Liver (tissue), 9 donors: Measurements from ENCODE around the gene PEX7. TPM values are rescaled to one million over a fixed set of nuclear protein-coding genes. Genes with fewer than 3 reads are reported as not detected.

Experiments used
- DNase-seq: peaks from one replicate; pipeline ENCODE4 v3.0.0-alpha.2; 2017; ENCODE audit warnings: low spot score
- H3K27ac ChIP-seq, 2 donors: one replicate each; pipeline ENCODE4 v1.7.0; 2013; ENCODE audit warnings: inconsistent platforms in 2 of 2, low read length in 2 of 2, control low read depth in 1 of 2, low read depth in 1 of 2, mild to moderate bottlenecking in 1 of 2
- H3K27me3 ChIP-seq, 4 donors: one replicate each; pipeline versions ENCODE4 v1.6.1 to v1.7.0; 2013; ENCODE audit warnings: low read length in 3 of 4, inconsistent platforms in 1 of 4, mild to moderate bottlenecking in 1 of 4, moderate library complexity in 1 of 4; ENCODE audit not compliant: control insufficient read depth in 4 of 4, insufficient read depth in 4 of 4
- H3K36me3 ChIP-seq, 4 donors: one replicate each; pipeline versions ENCODE4 v1.6.1 to v1.7.0; 2013; ENCODE audit warnings: low read length in 3 of 4, mild to moderate bottlenecking in 3 of 4, low read depth in 1 of 4, moderate library complexity in 1 of 4; ENCODE audit not compliant: control insufficient read depth in 4 of 4, insufficient read depth in 3 of 4
- H3K4me1 ChIP-seq, 4 donors: one replicate each; pipeline versions ENCODE4 v1.6.1 to v1.7.0; 2013; ENCODE audit warnings: low read length in 3 of 4, mild to moderate bottlenecking in 3 of 4, moderate library complexity in 1 of 4; ENCODE audit not compliant: control insufficient read depth in 4 of 4, insufficient read depth in 4 of 4
- H3K4me3 ChIP-seq, 3 donors: one replicate each; pipeline versions ENCODE4 v1.6.1 to v1.7.0; 2013; ENCODE audit warnings: low read length in 3 of 3, control low read depth in 1 of 3, low read depth in 1 of 3, mild to moderate bottlenecking in 1 of 3
- H3K9ac ChIP-seq, 2 donors: one replicate each; pipeline ENCODE4 v1.7.0; 2013; ENCODE audit warnings: low read length in 2 of 2, mild to moderate bottlenecking in 2 of 2, moderate library complexity in 2 of 2, control low read depth in 1 of 2, low read depth in 1 of 2
- H3K9me3 ChIP-seq, 4 donors: one replicate each; pipeline versions ENCODE4 v1.6.1 to v1.7.0; 2013; ENCODE audit warnings: low read length in 3 of 4; ENCODE audit not compliant: control insufficient read depth in 4 of 4
- ATF3 ChIP-seq: IDR thresholded peaks from 2 replicates; pipeline ENCODE4 v1.6.1; 2016; ENCODE audit warnings: antibody characterized with exemption
- CTCF ChIP-seq: fragments of 150-350 bp; IDR thresholded peaks from 2 replicates; pipeline ENCODE4 v1.5.1; 2017; ENCODE audit warnings: improper control_type of control experiment, low read depth, low read length; ENCODE audit not compliant: missing input control
- EGR1 ChIP-seq, 2 donors: IDR thresholded peaks; 2 replicates each; pipeline ENCODE4 v1.6.1; 2016 to 2018; ENCODE audit warnings: antibody characterized with exemption in 2 of 2, low read depth in 2 of 2
- FOXA1 ChIP-seq: IDR thresholded peaks from 2 replicates; pipeline ENCODE4 v1.6.1; 2016; ENCODE audit warnings: antibody characterized with exemption
- FOXA2 ChIP-seq: IDR thresholded peaks from 2 replicates; pipeline ENCODE4 v1.6.1; 2016; ENCODE audit warnings: antibody characterized with exemption
- GABPA ChIP-seq, 2 donors: IDR thresholded peaks in 1 of 2; conservative IDR thresholded peaks in 1 of 2; 2 replicates each; pipeline ENCODE4 v1.6.1; 2016; ENCODE audit warnings: antibody characterized with exemption in 2 of 2, mild to moderate bottlenecking in 1 of 2, moderate library complexity in 1 of 2
- HNF4G ChIP-seq: IDR thresholded peaks from 2 replicates; pipeline ENCODE4 v1.6.1; 2016; ENCODE audit warnings: antibody characterized with exemption
- JUND ChIP-seq, 2 donors: IDR thresholded peaks; 2 replicates each; pipeline ENCODE4 v1.6.1; 2016; ENCODE audit warnings: antibody characterized with exemption in 2 of 2
- NR2F2 ChIP-seq: IDR thresholded peaks from 2 replicates; pipeline ENCODE4 v1.6.1; 2016; ENCODE audit warnings: antibody characterized with exemption
- RAD21 ChIP-seq, 2 donors: IDR thresholded peaks; 2 replicates each; pipeline ENCODE4 v1.6.1; 2016; ENCODE audit warnings: antibody characterized with exemption in 2 of 2, mild to moderate bottlenecking in 2 of 2
- REST ChIP-seq: IDR thresholded peaks from 2 replicates; pipeline ENCODE4 v1.6.1; 2016; ENCODE audit warnings: antibody characterized with exemption, mild to moderate bottlenecking
- RXRA ChIP-seq, 2 donors: IDR thresholded peaks; 2 replicates each; pipeline ENCODE4 v1.6.1; 2017 to 2018; ENCODE audit warnings: antibody characterized with exemption in 2 of 2, mild to moderate bottlenecking in 1 of 2
- SP1 ChIP-seq: IDR thresholded peaks from 2 replicates; pipeline ENCODE4 v1.6.1; 2018; ENCODE audit warnings: antibody characterized with exemption, mild to moderate bottlenecking
- YY1 ChIP-seq: IDR thresholded peaks from 2 replicates; pipeline ENCODE4 v1.6.1; 2016; ENCODE audit warnings: antibody characterized with exemption, mild to moderate bottlenecking
- WGBS: extraction: QIAGEN DNeasy Blood & Tissue Kit; methylation state at CpG from one replicate; pipeline ENCODE4 v1.1.7; 2013; 5-methylcytosine and 5-hydroxymethylcytosine counted together
- polyA plus RNA-seq, 2 donors: library from polyadenylated mRNA; stranded (reverse) in 1 of 2; unstranded in 1 of 2; fragments of 200-250 nt in 1 of 2; fragments of >200 nt in 1 of 2; fragmentation: Nextera tagmentation in 1 of 2; extraction: Ambion mirVana in 1 of 2; gene quantifications; one replicate each; pipeline versions ENCODE4 v1.2.1 to v1.2.3, GENCODE V29; 2013 to 2015
- total RNA-seq, 2 donors: library from RNA; depleted of rRNA; stranded (reverse); fragments of >200 nt; gene quantifications; one replicate each; pipeline ENCODE4 v1.2.3, GENCODE V29; 2014
- TF ChIP-seq, protein P1 (sequence below): IDR thresholded peaks from 2 replicates; pipeline ENCODE4 v1.6.1; 2016; ENCODE audit warnings: antibody characterized with exemption
- TF ChIP-seq, protein P2 (sequence below): IDR thresholded peaks from 2 replicates; pipeline ENCODE4 v1.6.1; 2016; ENCODE audit warnings: antibody characterized with exemption
- donor health status: healthy.
- donor health status: healthy.
- donor health status: healthy.
- donor health status: healthy.
- donor health status: healthy.

Gene PEX7
- total RNA-seq (1 to 10 TPM; 5.8 to 7.5 TPM), polyA plus RNA-seq (1 to 10 TPM; 5.2 to 6.7 TPM)

DNA sequence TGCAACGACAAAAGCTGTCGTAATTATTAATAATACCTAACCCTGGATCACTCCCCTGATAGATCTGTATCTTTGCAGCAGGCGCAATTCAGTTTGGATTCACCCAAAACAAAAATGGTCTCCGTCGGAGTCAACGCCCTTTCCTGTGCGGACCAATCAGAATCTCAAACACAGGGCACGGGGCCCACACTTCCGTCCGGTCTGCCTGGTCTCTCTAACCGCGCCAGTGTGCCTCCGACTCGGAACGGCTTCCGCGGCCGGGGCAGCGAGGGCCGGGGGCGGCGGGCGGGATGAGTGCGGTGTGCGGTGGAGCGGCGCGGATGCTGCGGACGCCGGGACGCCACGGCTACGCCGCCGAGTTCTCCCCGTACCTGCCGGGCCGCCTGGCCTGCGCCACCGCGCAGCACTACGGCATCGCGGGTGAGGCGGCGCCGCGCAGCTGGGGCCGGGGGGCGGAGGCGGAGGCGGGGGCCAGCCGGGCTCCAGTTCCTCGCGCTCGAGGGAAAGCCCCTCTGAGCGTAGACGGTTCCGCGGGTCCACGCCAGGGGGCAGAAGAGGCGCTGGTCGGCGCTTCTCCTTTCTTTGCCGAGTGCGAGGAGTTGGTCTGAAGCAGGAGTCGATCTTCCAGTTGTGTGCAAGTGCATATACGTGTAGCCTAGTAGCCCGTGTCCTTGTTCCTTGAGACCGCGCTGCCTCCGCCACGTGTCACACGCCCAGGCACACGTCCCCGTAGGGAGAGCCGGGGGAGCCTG lies at the start of gene PEX7:
Gene PEX7, plus strand, starts transcription at position 217 of the 752 bp plus-strand sequence. Its CDS starts 74 bp downstream, at position 291.
- Histone ChIP-seq H3K4me1 (peaks cover 0 to 7% (median 2%) of the 10 kb centered on the region in 4 donors), H3K27ac (peak within 1 kb of the TSS; percentile 79 to 91), H3K9me3 (no peaks in the 10 kb centered on the region), H3K9ac (peak within 1 kb of the TSS; percentile 68 to 82), H3K27me3 (no peaks in the 10 kb centered on the region), H3K4me3 (peak within 1 kb of the TSS; percentile 66 to 91 (median 85)), H3K36me3 (peaks cover 0 to 9% (median 3%) of the 10 kb centered on the region in 4 donors)
- DNase-seq: peak; percentile 86
- TF ChIP-seq REST (no peak), NR2F2 (no peak), YY1 (peak; percentile 98), RXRA (IDR thresholded peaks at IDR 0.05) (peak; percentile 34 to 35), RAD21 (IDR thresholded peaks at IDR 0.05) (peak in 1 of 2 donors; percentile 55), GABPA (IDR thresholded peaks at IDR 0.05 in 1 of 2, conservative IDR thresholded peaks at IDR 0.05 in 1 of 2) (peak; percentile 30 to 79), HNF4G (no peak), FOXA2 (no peak), EGR1 (IDR thresholded peaks at IDR 0.05; ENCODE audit: low read depth in 2 of 2) (peak in 1 of 2 donors; percentile 7), JUND (IDR thresholded peaks at IDR 0.05) (no peak), SP1 (peak; percentile 19), FOXA1 (no peak), CTCF (peak; percentile 52), ATF3 (no peak)
- TF ChIP-seq, protein P1, sequence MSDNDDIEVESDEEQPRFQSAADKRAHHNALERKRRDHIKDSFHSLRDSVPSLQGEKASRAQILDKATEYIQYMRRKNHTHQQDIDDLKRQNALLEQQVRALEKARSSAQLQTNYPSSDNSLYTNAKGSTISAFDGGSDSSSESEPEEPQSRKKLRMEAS: peak; percentile 36
- TF ChIP-seq, protein P2, sequence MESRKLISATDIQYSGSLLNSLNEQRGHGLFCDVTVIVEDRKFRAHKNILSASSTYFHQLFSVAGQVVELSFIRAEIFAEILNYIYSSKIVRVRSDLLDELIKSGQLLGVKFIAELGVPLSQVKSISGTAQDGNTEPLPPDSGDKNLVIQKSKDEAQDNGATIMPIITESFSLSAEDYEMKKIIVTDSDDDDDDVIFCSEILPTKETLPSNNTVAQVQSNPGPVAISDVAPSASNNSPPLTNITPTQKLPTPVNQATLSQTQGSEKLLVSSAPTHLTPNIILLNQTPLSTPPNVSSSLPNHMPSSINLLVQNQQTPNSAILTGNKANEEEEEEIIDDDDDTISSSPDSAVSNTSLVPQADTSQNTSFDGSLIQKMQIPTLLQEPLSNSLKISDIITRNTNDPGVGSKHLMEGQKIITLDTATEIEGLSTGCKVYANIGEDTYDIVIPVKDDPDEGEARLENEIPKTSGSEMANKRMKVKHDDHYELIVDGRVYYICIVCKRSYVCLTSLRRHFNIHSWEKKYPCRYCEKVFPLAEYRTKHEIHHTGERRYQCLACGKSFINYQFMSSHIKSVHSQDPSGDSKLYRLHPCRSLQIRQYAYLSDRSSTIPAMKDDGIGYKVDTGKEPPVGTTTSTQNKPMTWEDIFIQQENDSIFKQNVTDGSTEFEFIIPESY: no peak
- under 1% methylated on average over 78 of the region's 78 CpGs for WGBS
